ENCODE measurements around the gene CFAP126.

DNA sequence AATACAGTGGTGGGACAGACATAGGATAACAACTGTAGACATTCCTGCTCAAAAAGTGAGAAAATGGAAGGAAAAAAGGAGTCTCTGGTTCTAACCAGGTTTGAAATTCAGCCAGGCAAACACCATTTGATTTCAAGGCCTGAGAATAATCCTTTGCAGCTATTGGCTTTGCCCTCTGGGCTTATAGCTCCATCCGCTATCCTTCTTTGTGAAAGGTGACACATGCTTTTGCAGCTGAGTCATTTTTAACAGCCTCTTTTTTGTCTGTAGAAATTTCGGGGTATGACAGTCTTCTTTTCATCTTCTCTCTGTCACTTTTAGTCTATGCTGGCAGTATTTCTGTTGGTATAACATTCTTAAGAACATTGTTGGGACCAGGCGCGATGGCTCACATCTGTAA lies 37.3 kb downstream of the CFAP126 start:
- no peak for TF ChIP-seq EZH2 (IDR thresholded peaks at IDR 0.05)
- TF ChIP-seq CTCF (IDR thresholded peaks at IDR 0.05): no peak
- no peak for TF ChIP-seq EZH2phosphoT487 (IDR thresholded peaks at IDR 0.05)

All from neural progenitor cell (in vitro differentiated cells).